HCT116 (cell line): Measurements from ENCODE around the gene TSPAN15.

Source experiments
- ATF3 ChIP-seq: IDR thresholded peaks from 2 replicates; pipeline ENCODE4 v1.6.1; 2012
- CBX3 ChIP-seq: IDR thresholded peaks from 2 replicates; pipeline ENCODE4 v1.6.1; 2012; ENCODE audit warnings: low read depth
- CEBPB ChIP-seq: IDR thresholded peaks from 2 replicates; pipeline ENCODE4 v1.6.1; 2012; ENCODE audit warnings: low read depth
- CTCF ChIP-seq, 3 experiments: fragments of 200-600 bp in 1 of 3; sonication (generic) in 1 of 3; IDR thresholded peaks in 2 of 3; conservative IDR thresholded peaks in 1 of 3; 2 replicates each; pipeline ENCODE4 v1.5.1; 2012 to 2017; ENCODE audit warnings: low read depth in 2 of 3, low read length in 2 of 3, antibody characterized with exemption in 1 of 3, borderline replicate concordance in 1 of 3, control low read depth in 1 of 3, mild to moderate bottlenecking in 1 of 3, mixed read lengths in 1 of 3, mixed run types in 1 of 3, moderate library complexity in 1 of 3; ENCODE audit not compliant: insufficient read depth in 1 of 3
- EZH2 ChIP-seq: fragments of 200-600 bp; sonication (generic); IDR thresholded peaks from 2 replicates; pipeline ENCODE4 v1.6.1; 2017; ENCODE audit warnings: antibody characterized with exemption, mixed run types
- JUND ChIP-seq: IDR thresholded peaks from 2 replicates; pipeline ENCODE4 v1.6.1; 2012
- POLR2A ChIP-seq: IDR thresholded peaks from 2 replicates; pipeline ENCODE4 v1.7.0; 2011; ENCODE audit warnings: borderline replicate concordance; ENCODE audit not compliant: insufficient read depth, insufficient read length; ENCODE audit errors: extremely low read depth
- POLR2AphosphoS5 ChIP-seq: IDR thresholded peaks from 2 replicates; pipeline ENCODE4 v1.6.1; 2011; ENCODE audit warnings: mild to moderate bottlenecking, low read depth, low read length, moderate library complexity
- RAD21 ChIP-seq: IDR thresholded peaks from 2 replicates; pipeline ENCODE4 v1.6.1; 2012; ENCODE audit warnings: low read depth, mild to moderate bottlenecking
- SP1 ChIP-seq: IDR thresholded peaks from 2 replicates; pipeline ENCODE4 v1.6.1; 2012; ENCODE audit warnings: low read depth
- TCF7L2 ChIP-seq: IDR thresholded peaks from 2 replicates; pipeline ENCODE4 v1.7.0; 2011; ENCODE audit warnings: borderline replicate concordance, inconsistent platforms; ENCODE audit not compliant: insufficient read depth, insufficient read length; ENCODE audit errors: extremely low read depth
- ZFX ChIP-seq: fragments of 450-650 bp; IDR thresholded peaks from 2 replicates; pipeline ENCODE4 v1.6.1; 2017
- ZNF274 ChIP-seq: fragments of 200-500 bp; sonication (Bioruptor generic); IDR thresholded peaks from 2 replicates; pipeline ENCODE4 v1.6.1; 2014; ENCODE audit warnings: mild to moderate bottlenecking, low read depth, low read length, inconsistent platforms
- TF ChIP-seq, protein P1 (sequence below): IDR thresholded peaks from 2 replicates; pipeline ENCODE4 v1.6.1; 2012

DNA sequence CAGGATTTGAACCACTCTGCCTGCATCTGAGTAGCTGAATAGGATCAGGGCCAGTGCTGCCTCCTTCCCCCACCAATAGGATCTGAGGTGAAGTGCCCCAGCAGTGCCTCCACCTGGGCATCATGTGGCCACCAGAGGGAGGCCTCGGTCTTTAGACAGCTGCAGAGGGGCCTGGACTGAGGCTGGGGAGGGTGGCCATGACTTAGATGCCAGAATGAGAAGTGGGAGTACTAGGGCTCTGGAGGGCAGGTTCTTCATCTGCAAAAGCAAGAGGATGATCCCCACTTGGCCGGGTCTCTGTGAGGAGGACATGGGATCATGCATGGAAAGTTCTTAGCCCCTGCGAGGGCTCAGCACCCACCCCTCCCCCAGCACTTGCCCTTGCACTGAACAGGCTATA is 65.1 kb downstream of the TSPAN15 start:
- TF ChIP-seq ATF3 (no peak), CTCF (IDR thresholded peaks at IDR 0.05 in 2 of 3, conservative IDR thresholded peaks at IDR 0.05 in 1 of 3; ENCODE audit: borderline replicate concordance in 1 of 3, insufficient read depth in 1 of 3, low read depth in 2 of 3, low read length in 2 of 3) (peak; percentile 63 to 77 (median 72)), POLR2A (no peak), POLR2AphosphoS5 (no peak), SP1 (no peak), JUND (no peak), TCF7L2 (no peak), EZH2 (no peak), CBX3 (no peak), RAD21 (peak; percentile 81), ZFX (no peak), CEBPB (no peak), ZNF274 (no peak)
- TF ChIP-seq, protein P1, sequence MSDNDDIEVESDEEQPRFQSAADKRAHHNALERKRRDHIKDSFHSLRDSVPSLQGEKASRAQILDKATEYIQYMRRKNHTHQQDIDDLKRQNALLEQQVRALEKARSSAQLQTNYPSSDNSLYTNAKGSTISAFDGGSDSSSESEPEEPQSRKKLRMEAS: 0 out of 2 replicates have a peak, but pooled peaks have one; percentile 2
